HG03342 (cell line): ENCODE data around the gene SIRT1.
"Not testable (repeated sequence)": the region's sequence is repeated elsewhere in the genome, so short reads cannot be mapped to it uniquely, and the experiment has no call there.

ENCODE experiments used
- ATAC-seq: cut with Tn5 transposase; IDR thresholded peaks from one replicate; pipeline ENCODE4 v1.9.1; 2021; ENCODE audit warnings: mild to moderate bottlenecking, moderate library complexity; ENCODE audit not compliant: unreplicated experiment

SIRT1 gene

GRCh38 chr10:67875340-67876238 lies 8.9 kb upstream of the SIRT1 start:
- no peak for ATAC-seq

- ATAC-seq: not testable (repeated sequence)
Measured at GRCh38 chr10:67877421-67877820, 7.0 kb upstream of the SIRT1 start.

GRCh38 chr10:67878133-67878532 lies 6.3 kb upstream of the SIRT1 start:
- no peak for ATAC-seq

- no peak for ATAC-seq
Measured at GRCh38 chr10:67883710-67884312, 645 bp upstream of the SIRT1 start.

- peak; percentile 62 for ATAC-seq
Measured at GRCh38 chr10:67884842-67885670, 600 bp downstream of the SIRT1 start.

- no peak for ATAC-seq
Measured at GRCh38 chr10:67893637-67894036, 9.2 kb downstream of the SIRT1 start.

- no peak for ATAC-seq
Measured at GRCh38 chr10:67903581-67903980, 19.1 kb downstream of the SIRT1 start.

- ATAC-seq: no peak
Measured at GRCh38 chr10:67912331-67912946, 28.0 kb downstream of the SIRT1 start.

- no peak for ATAC-seq
Measured at GRCh38 chr10:67914777-67915340, 30.4 kb downstream of the SIRT1 start.

- ATAC-seq: no peak
Measured at GRCh38 chr10:67917169-67917568, 32.7 kb downstream of the SIRT1 start.

- no peak for ATAC-seq
Measured at GRCh38 chr10:67917679-67918078, 33.2 kb downstream of the SIRT1 start.

- ATAC-seq: no peak
Measured at GRCh38 chr10:67921065-67921464, 36.6 kb downstream of the SIRT1 start.

GRCh38 chr10:67923551-67923950 lies 39.1 kb downstream of the SIRT1 start:
- no peak for ATAC-seq

GRCh38 chr10:67924136-67924535 lies 39.7 kb downstream of the SIRT1 start:
- ATAC-seq: no peak

- no peak for ATAC-seq
Measured at GRCh38 chr10:67925449-67926005, 41.1 kb downstream of the SIRT1 start.

- no peak for ATAC-seq
Measured at GRCh38 chr10:67926951-67927350, 42.5 kb downstream of the SIRT1 start.

- no peak for ATAC-seq
Measured at GRCh38 chr10:67933199-67933598, 48.7 kb downstream of the SIRT1 start.

- no peak for ATAC-seq
Measured at GRCh38 chr10:67934336-67934735, 49.9 kb downstream of the SIRT1 start.

- no peak for ATAC-seq
Measured at GRCh38 chr10:67935223-67935622, 50.8 kb downstream of the SIRT1 start.

- no peak for ATAC-seq
Measured at GRCh38 chr10:67936416-67936815, 52.0 kb downstream of the SIRT1 start.
